Neutrophil (primary cell): ENCODE results near the gene FAM174C.

ENCODE experiments used
- H3K27ac ChIP-seq: fragments of 200-600 bp; sonication (generic); 2 replicates; pipeline ENCODE4 v1.5.1; 2016; ENCODE audit warnings: mild to moderate bottlenecking, moderate library complexity
- H3K27me3 ChIP-seq: fragments of 200-600 bp; sonication (generic); 2 replicates; pipeline ENCODE4 v1.6.0; 2016; ENCODE audit warnings: mild to moderate bottlenecking
- H3K36me3 ChIP-seq: fragments of 200-600 bp; sonication (generic); 2 replicates; pipeline ENCODE4 v1.5.1; 2017
- H3K4me1 ChIP-seq, 2 experiments: fragments of 200-600 bp in 1 of 2; sonication (generic) in 1 of 2; 1 replicate in 1 of 2; 2 replicates in 1 of 2; pipeline versions ENCODE4 v1.5.1 to v1.6.1; 2013 to 2016; ENCODE audit warnings: low read depth in 1 of 2, low read length in 1 of 2, mild to moderate bottlenecking in 1 of 2, moderate library complexity in 1 of 2; ENCODE audit not compliant: control insufficient read depth in 1 of 2, insufficient read depth in 1 of 2
- H3K4me3 ChIP-seq, 2 experiments: fragments of 200-600 bp in 1 of 2; sonication (generic) in 1 of 2; 1 replicate in 1 of 2; 2 replicates in 1 of 2; pipeline ENCODE4 v1.5.1; 2013 to 2016; ENCODE audit warnings: low read depth in 1 of 2, low read length in 1 of 2, mild to moderate bottlenecking in 1 of 2, moderate library complexity in 1 of 2
- H3K9me3 ChIP-seq: fragments of 200-600 bp; sonication (generic); 2 replicates; pipeline ENCODE4 v1.5.1; 2016
- TF ChIP-seq, protein P1 (sequence below): fragments of 200-600 bp; sonication (generic); IDR thresholded peaks from 2 replicates; pipeline ENCODE4 v1.5.1; 2016; ENCODE audit warnings: antibody characterized with exemption

Gene FAM174C

DNA sequence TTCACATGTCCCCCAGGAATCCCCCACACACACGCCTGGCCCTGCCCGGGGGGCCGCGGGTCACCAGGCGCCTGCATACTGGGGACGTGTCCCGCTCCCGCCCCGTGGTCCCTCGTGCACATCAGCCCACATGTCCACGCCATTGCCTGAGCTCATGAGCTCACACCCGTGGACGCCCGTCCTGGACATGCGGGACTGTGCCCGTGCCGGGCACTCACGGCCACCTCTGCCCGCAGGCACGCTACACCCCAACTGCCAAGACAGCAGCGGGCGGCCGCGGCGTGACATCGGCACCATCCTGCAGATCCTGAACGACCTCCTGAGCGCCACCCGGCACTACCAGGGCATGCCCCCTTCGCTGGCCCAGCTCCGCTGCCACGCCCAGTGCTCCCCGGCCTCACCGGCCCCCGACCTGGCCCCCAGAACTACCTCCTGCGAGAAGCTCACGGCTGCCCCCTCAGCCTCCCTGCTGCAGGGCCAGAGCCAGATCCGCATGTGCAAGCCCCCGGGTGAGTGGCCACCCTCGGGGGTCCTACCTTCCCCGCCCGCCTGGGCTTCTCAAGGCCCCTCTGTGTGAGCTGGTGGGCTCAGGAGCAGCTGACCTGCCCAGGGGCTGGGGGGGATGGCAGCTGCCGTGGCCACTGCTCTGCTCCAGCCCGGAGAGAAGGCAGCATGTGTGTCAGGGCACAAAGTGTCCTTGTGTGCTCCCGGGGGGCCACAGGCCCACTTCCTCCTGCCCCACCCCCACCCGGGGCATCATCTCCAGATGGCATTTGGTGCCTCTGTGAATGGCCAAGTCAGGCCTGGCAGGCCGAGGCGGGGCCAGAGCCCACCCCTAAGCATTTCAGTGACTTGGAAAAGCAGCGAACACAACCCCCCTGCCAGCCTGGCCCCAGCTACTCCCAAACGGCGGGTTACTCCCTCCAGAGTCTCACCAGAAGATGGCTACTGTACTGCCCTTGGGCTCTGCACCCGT lies 19.9 kb upstream of the FAM174C start:
- H3K36me3 ChIP-seq = peaks cover 89% of the 10 kb centered on the region
- no peaks in the 10 kb centered on the region for H3K27me3 ChIP-seq
- TF ChIP-seq, protein P1, sequence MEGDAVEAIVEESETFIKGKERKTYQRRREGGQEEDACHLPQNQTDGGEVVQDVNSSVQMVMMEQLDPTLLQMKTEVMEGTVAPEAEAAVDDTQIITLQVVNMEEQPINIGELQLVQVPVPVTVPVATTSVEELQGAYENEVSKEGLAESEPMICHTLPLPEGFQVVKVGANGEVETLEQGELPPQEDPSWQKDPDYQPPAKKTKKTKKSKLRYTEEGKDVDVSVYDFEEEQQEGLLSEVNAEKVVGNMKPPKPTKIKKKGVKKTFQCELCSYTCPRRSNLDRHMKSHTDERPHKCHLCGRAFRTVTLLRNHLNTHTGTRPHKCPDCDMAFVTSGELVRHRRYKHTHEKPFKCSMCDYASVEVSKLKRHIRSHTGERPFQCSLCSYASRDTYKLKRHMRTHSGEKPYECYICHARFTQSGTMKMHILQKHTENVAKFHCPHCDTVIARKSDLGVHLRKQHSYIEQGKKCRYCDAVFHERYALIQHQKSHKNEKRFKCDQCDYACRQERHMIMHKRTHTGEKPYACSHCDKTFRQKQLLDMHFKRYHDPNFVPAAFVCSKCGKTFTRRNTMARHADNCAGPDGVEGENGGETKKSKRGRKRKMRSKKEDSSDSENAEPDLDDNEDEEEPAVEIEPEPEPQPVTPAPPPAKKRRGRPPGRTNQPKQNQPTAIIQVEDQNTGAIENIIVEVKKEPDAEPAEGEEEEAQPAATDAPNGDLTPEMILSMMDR = no peak
- H3K4me3 ChIP-seq = peak overlapping the region; percentile 20 to 98
- H3K9me3 ChIP-seq = peaks cover 14% of the 10 kb centered on the region
- peaks cover 71 to 73% of the 10 kb centered on the region in 2 experiments for H3K4me1 ChIP-seq
- H3K27ac ChIP-seq = peak overlapping the region; percentile 100

DNA sequence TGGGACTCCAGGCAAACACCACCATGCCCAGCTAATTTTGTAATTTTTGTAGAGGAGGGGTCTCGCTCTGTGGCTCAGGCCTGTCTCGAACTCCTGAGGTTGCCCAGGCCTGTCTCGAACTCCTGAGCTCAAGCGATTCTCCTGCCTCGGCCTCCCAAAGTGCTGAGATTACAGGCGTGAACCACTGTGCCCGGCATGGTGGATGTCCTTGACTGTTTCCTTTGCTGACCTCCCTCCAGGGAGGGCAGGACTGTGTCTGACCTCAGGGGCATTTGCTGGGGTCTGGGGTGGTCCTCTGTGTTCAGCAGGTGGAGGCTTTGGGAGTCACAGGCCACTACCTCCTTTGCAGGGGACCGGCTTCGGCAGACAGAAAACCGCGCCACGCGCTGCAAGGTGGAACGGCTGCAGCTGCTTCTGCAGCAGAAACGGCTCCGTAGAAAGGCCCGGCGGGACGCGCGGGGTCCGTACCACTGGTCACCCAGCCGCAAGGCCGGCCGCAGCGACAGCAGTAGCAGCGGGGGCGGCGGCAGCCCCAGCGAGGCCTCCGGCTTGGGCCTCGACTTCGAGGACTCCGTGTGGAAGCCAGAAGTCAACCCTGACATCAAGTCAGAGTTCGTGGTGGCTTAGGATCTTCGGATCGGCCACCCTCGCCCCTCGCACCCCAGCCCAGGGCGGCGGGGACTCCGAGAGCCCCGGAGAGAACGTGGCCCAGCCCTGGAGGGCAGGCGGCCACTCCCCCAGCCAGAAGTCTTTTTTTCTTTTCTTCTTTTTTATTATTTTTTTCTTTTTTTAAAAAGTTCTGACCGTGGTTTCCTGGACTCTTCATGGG lies 18.5 kb upstream of the FAM174C start:
- TF ChIP-seq, protein P1 = no peak
- H3K27ac ChIP-seq = peak overlapping the region; percentile 100

DNA sequence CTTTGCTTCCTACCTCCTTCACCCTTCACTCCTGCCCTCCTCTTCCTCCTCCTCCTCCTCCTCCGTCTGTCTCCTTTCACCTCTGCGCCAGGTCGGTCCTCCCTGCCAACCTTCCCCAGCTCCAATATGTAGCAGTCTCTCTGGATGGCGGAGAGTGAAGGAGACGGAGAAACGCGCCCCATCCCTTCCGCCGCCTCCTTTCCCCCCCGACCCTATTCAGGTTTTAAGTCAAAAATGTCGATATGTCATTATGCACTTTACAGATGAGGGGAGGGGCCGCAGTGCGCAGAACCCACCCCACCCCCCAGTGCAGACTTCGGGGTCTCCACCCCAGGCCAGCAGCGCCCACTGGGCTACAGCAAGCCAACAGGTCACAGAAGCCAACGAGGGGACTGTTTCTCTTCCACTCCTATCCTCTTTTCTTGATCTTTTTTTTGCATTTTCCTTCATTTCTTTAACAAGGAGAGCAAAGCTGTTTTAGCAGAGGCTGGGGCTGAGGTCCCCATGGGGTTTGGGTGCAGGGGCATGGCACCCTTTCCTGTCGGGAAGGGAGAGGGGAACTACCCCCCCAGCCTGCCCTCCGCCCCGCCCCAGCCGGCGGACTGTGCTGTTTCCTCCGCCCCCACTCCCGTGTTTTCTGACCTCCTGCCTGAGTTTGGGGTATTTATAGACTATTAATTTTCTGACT lies 17.7 kb upstream of the FAM174C start:
- TF ChIP-seq, protein P1 = no peak
- Histone ChIP-seq H3K4me3 (peak overlapping the region; percentile 71 to 72), H3K27ac (peak overlapping the region; percentile 100), H3K4me1 (peaks cover 87% of the 10 kb centered on the region in 2 experiments), H3K27me3 (no peaks in the 10 kb centered on the region), H3K36me3 (peaks cover 71% of the 10 kb centered on the region), H3K9me3 (peaks cover 14% of the 10 kb centered on the region)

More for the DNA sequence above, 18.5 kb upstream of the FAM174C start:
- H3K9me3 ChIP-seq = peaks cover 14% of the 10 kb centered on the region
- H3K4me1 ChIP-seq = peaks cover 79 to 80% of the 10 kb centered on the region in 2 experiments
- H3K27me3 ChIP-seq = no peaks in the 10 kb centered on the region
- peak overlapping the region; percentile 71 to 72 for H3K4me3 ChIP-seq
- peaks cover 76% of the 10 kb centered on the region for H3K36me3 ChIP-seq

DNA sequence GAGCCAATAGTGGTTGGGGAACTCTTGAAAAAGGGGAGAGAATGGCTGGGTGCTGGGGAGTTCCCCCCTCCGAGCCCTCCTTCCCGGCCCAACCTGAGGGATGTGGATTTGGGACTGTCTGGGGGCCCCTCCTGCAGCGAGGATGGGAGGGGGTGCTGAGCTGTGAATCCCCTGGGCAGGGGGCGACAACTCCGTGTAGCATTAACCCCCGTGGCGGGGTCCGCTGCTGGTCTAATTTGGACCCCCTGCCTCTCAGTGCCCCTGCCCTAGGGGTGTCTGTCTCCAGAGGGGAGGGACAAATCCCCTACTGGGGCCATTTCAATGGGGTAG lies 17.2 kb upstream of the FAM174C start:
- peak overlapping the region; percentile 100 for H3K27ac ChIP-seq
- H3K9me3 ChIP-seq = peaks cover 14% of the 10 kb centered on the region
- H3K4me3 ChIP-seq = peak overlapping the region; percentile 71 to 72
- TF ChIP-seq, protein P1 = no peak
- H3K36me3 ChIP-seq = peaks cover 66% of the 10 kb centered on the region
- no peaks in the 10 kb centered on the region for H3K27me3 ChIP-seq
- H3K4me1 ChIP-seq = peaks cover 89 to 92% of the 10 kb centered on the region in 2 experiments

DNA sequence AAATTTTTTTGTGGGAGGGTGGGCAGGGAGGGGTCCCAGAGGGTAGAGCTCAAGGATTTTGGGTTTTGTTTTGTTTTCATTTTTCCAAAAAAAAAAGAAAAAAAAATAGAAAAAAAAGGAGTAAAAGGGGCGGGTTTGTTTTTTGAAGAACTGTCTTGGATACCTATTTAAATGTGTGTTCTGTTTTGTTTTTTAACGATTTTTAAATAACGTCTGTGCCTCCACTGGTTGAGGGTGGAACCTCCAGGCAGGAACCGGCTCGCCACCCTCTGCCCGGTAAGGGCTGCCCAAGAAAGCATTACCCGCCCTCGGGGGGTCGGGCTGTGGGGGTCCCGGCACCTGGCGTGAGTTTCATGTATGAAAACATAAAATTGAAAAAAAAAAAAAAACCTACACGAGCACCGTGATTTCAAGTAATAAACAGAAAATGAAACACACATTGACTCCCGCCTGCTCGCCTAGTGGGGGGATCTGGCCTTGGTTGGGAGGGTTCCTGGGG lies 16.6 kb upstream of the FAM174C start:
- Histone ChIP-seq H3K4me1 (peaks cover 86 to 93% of the 10 kb centered on the region in 2 experiments), H3K9me3 (peaks cover 14% of the 10 kb centered on the region), H3K36me3 (peaks cover 60% of the 10 kb centered on the region), H3K27ac (peak overlapping the region; percentile 100), H3K4me3 (peak overlapping the region; percentile 71 to 72), H3K27me3 (no peaks in the 10 kb centered on the region)
- TF ChIP-seq, protein P1 = no peak
